HG03064 (cell line): ENCODE results near the gene THRA.
A peak's percentile ranks its signal among the peaks of the same experiment; 100 is the strongest.
"Not testable (repeated sequence)": the region's sequence is repeated elsewhere in the genome, so short reads cannot be mapped to it uniquely, and the experiment has no call there.

Experiments used
- ATAC-seq: cut with Tn5 transposase; IDR thresholded peaks from one replicate; pipeline ENCODE4 v1.9.1; 2021; ENCODE audit warnings: low read depth; ENCODE audit not compliant: unreplicated experiment

Gene THRA

GRCh38 chr17:40112191-40112711 lies 49.5 kb downstream of the THRA start:
- ATAC-seq = no peak

- no peak for ATAC-seq
Measured at GRCh38 chr17:40112718-40113109, 49.9 kb downstream of the THRA start.

- peak; percentile 57 for ATAC-seq
Measured at GRCh38 chr17:40113110-40113906, 50.5 kb downstream of the THRA start.

GRCh38 chr17:40113907-40114245 lies 51.1 kb downstream of the THRA start:
- no peak for ATAC-seq

- no peak for ATAC-seq
Measured at GRCh38 chr17:40115101-40115436, 52.3 kb downstream of the THRA start.

GRCh38 chr17:40121181-40122135 lies 58.7 kb downstream of the THRA start, which contains the start of gene MSL1:
MSL1 (plus strand) TSS chr17:40121971; CDS start chr17:40122613, 642 bp downstream.
- ATAC-seq = no peak

GRCh38 chr17:40122136-40122998 lies 59.6 kb downstream of the THRA start:
- no peak for ATAC-seq

GRCh38 chr17:40122999-40123810 lies 60.4 kb downstream of the THRA start:
- ATAC-seq = no peak

- no peak for ATAC-seq
Measured at GRCh38 chr17:40123811-40124114, 61.0 kb downstream of the THRA start.

- no peak for ATAC-seq
Measured at GRCh38 chr17:40124279-40125141, 61.7 kb downstream of the THRA start.

GRCh38 chr17:40129498-40129897 lies 66.7 kb downstream of the THRA start:
- ATAC-seq = no peak

GRCh38 chr17:40130352-40131042 lies 67.7 kb downstream of the THRA start:
- no peak for ATAC-seq

GRCh38 chr17:40134184-40134583 lies 71.4 kb downstream of the THRA start:
- no peak for ATAC-seq

GRCh38 chr17:40135817-40136216 lies 73.1 kb downstream of the THRA start:
- ATAC-seq = no peak

GRCh38 chr17:40139566-40140058 lies 76.8 kb downstream of the THRA start:
- ATAC-seq = peak; percentile 2

- ATAC-seq = not testable (repeated sequence)
Measured at GRCh38 chr17:40143166-40143565, 80.4 kb downstream of the THRA start.
